DMS114 treated with DMSO at 0.1 percent for 48 hours (cell line): ENCODE data around the gene ESD.

Experiments
- DNase-seq: peaks from one replicate; lab custom pipeline; 2025; ENCODE audit not compliant: unreplicated experiment; lab: John Stamatoyannopoulos, UW

Gene ESD

GRCh38 chr13:46748300-46748699 is 48.7 kb downstream of the ESD start:
- no peak for DNase-seq

GRCh38 chr13:46747031-46747820 is 49.7 kb downstream of the ESD start:
- DNase-seq: no peak

GRCh38 chr13:46745706-46746105 is 51.3 kb downstream of the ESD start:
- DNase-seq: no peak

- no peak for DNase-seq
Measured at GRCh38 chr13:46745062-46745461, 51.9 kb downstream of the ESD start.

GRCh38 chr13:46743191-46743590 is 53.8 kb downstream of the ESD start:
- no peak for DNase-seq

- DNase-seq: no peak
Measured at GRCh38 chr13:46739447-46740098, 57.4 kb downstream of the ESD start.

GRCh38 chr13:46738766-46739165 is 58.2 kb downstream of the ESD start:
- DNase-seq: no peak

- no peak for DNase-seq
Measured at GRCh38 chr13:46738055-46738454, 58.9 kb downstream of the ESD start.

GRCh38 chr13:46736541-46737310 is 60.2 kb downstream of the ESD start:
- DNase-seq: no peak

- DNase-seq: no peak
Measured at GRCh38 chr13:46735425-46735824, 61.5 kb downstream of the ESD start.

GRCh38 chr13:46731535-46731934 is 65.4 kb downstream of the ESD start:
- DNase-seq: no peak

GRCh38 chr13:46728777-46729176 is 68.2 kb downstream of the ESD start:
- no peak for DNase-seq

GRCh38 chr13:46726347-46726746 is 70.6 kb downstream of the ESD start:
- no peak for DNase-seq
